Measurements from ENCODE around the gene VPS54. TPM values are rescaled to one million over a fixed set of nuclear protein-coding genes. Genes with fewer than 3 reads are reported as not detected.

Gene VPS54
- total RNA-seq, 1 donor from 2014 or later, result 18.7 TPM

DNA sequence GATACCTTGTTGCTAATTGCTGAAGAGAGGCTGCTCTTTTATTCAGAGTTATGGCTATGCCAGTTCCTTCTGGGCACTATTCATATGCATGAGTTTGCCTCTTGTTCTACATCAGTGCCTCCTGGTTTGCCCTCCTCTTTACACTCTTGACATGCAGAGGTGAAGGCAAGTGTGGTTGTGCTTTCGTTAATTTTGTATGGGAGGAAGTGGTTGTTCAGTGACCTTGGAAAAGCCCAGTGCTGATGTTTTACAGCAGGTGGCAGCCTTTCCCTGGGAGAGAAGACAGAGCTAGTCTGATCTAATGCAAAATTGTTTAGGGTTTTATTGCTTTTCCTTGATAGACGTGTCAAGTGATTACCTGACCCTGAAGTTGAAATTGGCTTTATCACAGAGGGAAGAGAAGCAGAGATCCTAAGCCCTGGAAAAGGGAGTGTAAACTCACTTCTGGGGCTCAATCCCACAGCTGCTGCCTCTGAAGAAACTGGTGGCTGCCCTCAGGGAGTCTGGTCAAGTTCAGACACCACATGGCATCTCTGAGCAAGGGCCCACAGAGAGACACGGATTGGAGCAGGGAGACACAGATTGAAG, 30.5 kb upstream of the VPS54 start:
- DNase-seq, result peak; percentile 46
- H3K4me3 Mint-ChIP-seq (ENCODE audit: unreplicated experiment), result no peak overlapping the region
- H3K36me3 Mint-ChIP-seq (ENCODE audit: unreplicated experiment), result no peaks in the 10 kb centered on the region
- H3K4me1 Mint-ChIP-seq (ENCODE audit: low read depth, unreplicated experiment), result peaks cover 6% of the 10 kb centered on the region
- TF ChIP-seq, protein P1, sequence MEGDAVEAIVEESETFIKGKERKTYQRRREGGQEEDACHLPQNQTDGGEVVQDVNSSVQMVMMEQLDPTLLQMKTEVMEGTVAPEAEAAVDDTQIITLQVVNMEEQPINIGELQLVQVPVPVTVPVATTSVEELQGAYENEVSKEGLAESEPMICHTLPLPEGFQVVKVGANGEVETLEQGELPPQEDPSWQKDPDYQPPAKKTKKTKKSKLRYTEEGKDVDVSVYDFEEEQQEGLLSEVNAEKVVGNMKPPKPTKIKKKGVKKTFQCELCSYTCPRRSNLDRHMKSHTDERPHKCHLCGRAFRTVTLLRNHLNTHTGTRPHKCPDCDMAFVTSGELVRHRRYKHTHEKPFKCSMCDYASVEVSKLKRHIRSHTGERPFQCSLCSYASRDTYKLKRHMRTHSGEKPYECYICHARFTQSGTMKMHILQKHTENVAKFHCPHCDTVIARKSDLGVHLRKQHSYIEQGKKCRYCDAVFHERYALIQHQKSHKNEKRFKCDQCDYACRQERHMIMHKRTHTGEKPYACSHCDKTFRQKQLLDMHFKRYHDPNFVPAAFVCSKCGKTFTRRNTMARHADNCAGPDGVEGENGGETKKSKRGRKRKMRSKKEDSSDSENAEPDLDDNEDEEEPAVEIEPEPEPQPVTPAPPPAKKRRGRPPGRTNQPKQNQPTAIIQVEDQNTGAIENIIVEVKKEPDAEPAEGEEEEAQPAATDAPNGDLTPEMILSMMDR (IDR thresholded peaks at IDR 0.05; ENCODE audit: partially characterized antibody, unreplicated experiment), result no peak
- H3K27me3 Mint-ChIP-seq (ENCODE audit: unreplicated experiment), result no peaks in the 10 kb centered on the region
- no peak overlapping the region for H3K27ac Mint-ChIP-seq (ENCODE audit: unreplicated experiment)
- peaks cover 2% of the 10 kb centered on the region for H3K9me3 Mint-ChIP-seq (ENCODE audit: unreplicated experiment)

DNA sequence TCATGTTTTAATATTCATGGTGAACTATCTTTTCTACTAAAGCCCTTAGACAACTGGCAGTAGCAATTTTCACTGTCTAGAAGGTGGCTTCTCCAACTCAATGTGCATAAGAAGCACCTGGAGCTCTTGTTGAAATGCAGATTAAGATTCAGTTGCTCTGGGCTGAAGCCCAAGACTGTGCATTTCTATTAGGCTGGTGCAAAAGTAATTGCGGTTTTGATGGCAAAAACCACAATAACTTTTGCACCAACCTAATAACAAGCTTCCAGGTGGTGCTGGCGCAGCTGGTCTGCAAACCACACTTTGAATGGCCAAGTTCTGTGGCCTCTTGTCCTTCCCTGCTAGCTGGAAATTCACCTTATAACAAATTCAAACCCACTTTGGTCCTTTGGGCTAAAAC, 26.7 kb upstream of the VPS54 start:
- H3K9me3 Mint-ChIP-seq (ENCODE audit: unreplicated experiment), result peaks cover 7% of the 10 kb centered on the region
- H3K27ac Mint-ChIP-seq (ENCODE audit: unreplicated experiment), result no peak overlapping the region
- TF ChIP-seq, protein P1 (IDR thresholded peaks at IDR 0.05; ENCODE audit: partially characterized antibody, unreplicated experiment), result no peak
- peaks cover 2% of the 10 kb centered on the region for H3K27me3 Mint-ChIP-seq (ENCODE audit: unreplicated experiment)
- peaks cover 4% of the 10 kb centered on the region for H3K4me1 Mint-ChIP-seq (ENCODE audit: low read depth, unreplicated experiment)
- H3K36me3 Mint-ChIP-seq (ENCODE audit: unreplicated experiment), result no peaks in the 10 kb centered on the region
- H3K4me3 Mint-ChIP-seq (ENCODE audit: unreplicated experiment), result no peak overlapping the region
- DNase-seq, result no peak

DNA sequence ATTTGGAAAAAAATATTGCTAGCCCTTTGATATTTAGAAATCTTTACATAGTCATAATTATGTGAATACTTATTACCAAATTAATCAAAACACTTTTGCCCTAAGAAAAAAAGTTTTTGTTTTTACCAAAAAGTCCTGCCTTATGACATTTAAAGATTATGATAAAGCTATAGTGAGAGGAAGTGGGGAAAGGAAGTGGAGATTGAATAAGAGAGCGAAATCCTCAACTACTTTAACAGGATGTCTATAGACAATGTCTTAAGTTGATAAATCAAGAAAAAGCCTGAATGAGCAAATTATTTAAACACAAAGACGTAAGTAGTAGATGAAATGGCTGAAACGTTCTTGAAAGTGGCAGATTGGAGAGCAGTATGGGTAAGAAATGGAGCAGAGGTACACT, 20.9 kb upstream of the VPS54 start:
- Mint-ChIP-seq H3K4me3 (ENCODE audit: unreplicated experiment) (no peak overlapping the region), H3K9me3 (ENCODE audit: unreplicated experiment) (peaks cover 5% of the 10 kb centered on the region), H3K27ac (ENCODE audit: unreplicated experiment) (peak overlapping the region; percentile 11), H3K36me3 (ENCODE audit: unreplicated experiment) (no peaks in the 10 kb centered on the region), H3K4me1 (ENCODE audit: low read depth, unreplicated experiment) (peaks cover 4% of the 10 kb centered on the region), H3K27me3 (ENCODE audit: unreplicated experiment) (peaks cover 2% of the 10 kb centered on the region)
- DNase-seq, result no peak
- TF ChIP-seq, protein P1 (IDR thresholded peaks at IDR 0.05; ENCODE audit: partially characterized antibody, unreplicated experiment), result no peak

DNA sequence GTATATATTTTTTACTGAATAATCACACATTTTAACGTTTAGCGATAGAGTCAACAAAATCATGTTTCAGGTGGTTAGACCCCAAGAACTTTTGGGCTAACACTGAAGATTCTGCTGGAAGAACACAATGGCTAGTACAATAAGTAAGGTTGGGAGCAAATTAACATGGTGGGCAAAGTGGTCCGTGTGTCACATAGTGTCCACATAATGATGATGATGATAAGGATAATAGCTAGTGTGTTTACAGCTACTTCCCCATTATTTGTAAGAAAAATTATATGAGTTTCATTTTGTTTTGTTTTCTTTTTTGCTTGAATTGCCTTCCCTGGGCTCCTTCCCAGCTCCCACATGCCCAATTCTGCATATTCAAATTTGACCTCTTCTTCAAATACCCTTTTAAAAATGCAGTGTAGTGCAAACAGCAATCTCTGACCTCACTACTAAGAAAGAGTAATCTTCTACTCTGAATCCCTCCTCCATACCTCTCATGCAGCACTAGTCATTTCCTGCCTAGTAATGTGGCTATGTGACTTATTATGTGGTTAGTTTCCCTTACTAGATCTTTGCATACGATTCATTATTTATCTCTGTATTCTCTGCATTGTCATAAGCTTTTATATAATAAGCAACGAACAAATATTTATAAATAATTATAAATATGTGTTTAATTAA, 16.9 kb upstream of the VPS54 start:
- Mint-ChIP-seq H3K4me1 (ENCODE audit: low read depth, unreplicated experiment) (peaks cover 6% of the 10 kb centered on the region), H3K27ac (ENCODE audit: unreplicated experiment) (no peak overlapping the region), H3K36me3 (ENCODE audit: unreplicated experiment) (no peaks in the 10 kb centered on the region), H3K4me3 (ENCODE audit: unreplicated experiment) (no peak overlapping the region), H3K9me3 (ENCODE audit: unreplicated experiment) (no peaks in the 10 kb centered on the region), H3K27me3 (ENCODE audit: unreplicated experiment) (peaks cover under 1% of the 10 kb centered on the region)
- DNase-seq, result no peak
- TF ChIP-seq, protein P1 (IDR thresholded peaks at IDR 0.05; ENCODE audit: partially characterized antibody, unreplicated experiment), result no peak
